ENCODE data around the gene DOCK1.

Gene DOCK1

GRCh38 chr10:127407551-127407950 lies 502.3 kb downstream of the DOCK1 start:
- no peak for TF ChIP-seq CTCF (IDR thresholded peaks at IDR 0.05; ENCODE audit: extremely low read depth, missing control alignments)
- no peak for DNase-seq (ENCODE audit: low spot score)

- no peak for DNase-seq (ENCODE audit: low spot score)
- TF ChIP-seq CTCF (IDR thresholded peaks at IDR 0.05; ENCODE audit: extremely low read depth, missing control alignments), result no peak
These were observed 503.0 kb downstream of the DOCK1 start for GRCh38 chr10:127408112-127408710.

GRCh38 chr10:127408733-127409132 lies 503.5 kb downstream of the DOCK1 start:
- DNase-seq (ENCODE audit: low spot score), result no peak
- no peak for TF ChIP-seq CTCF (IDR thresholded peaks at IDR 0.05; ENCODE audit: extremely low read depth, missing control alignments)

- no peak for TF ChIP-seq CTCF (IDR thresholded peaks at IDR 0.05; ENCODE audit: extremely low read depth, missing control alignments)
- no peak for DNase-seq (ENCODE audit: low spot score)
These were observed 504.8 kb downstream of the DOCK1 start for GRCh38 chr10:127410030-127410429.

GRCh38 chr10:127411062-127411461 lies 505.8 kb downstream of the DOCK1 start:
- no peak for TF ChIP-seq CTCF (IDR thresholded peaks at IDR 0.05; ENCODE audit: extremely low read depth, missing control alignments)
- DNase-seq (ENCODE audit: low spot score), result no peak

GRCh38 chr10:127413326-127413725 lies 508.1 kb downstream of the DOCK1 start:
- no peak for DNase-seq (ENCODE audit: low spot score)
- TF ChIP-seq CTCF (IDR thresholded peaks at IDR 0.05; ENCODE audit: extremely low read depth, missing control alignments), result no peak

- TF ChIP-seq CTCF (IDR thresholded peaks at IDR 0.05; ENCODE audit: extremely low read depth, missing control alignments), result no peak
- no peak for DNase-seq (ENCODE audit: low spot score)
These were observed 508.8 kb downstream of the DOCK1 start for GRCh38 chr10:127414024-127414423.
